NB4 (cell line): ENCODE measurements around the gene MTNR1A.

Experiments
- MYC ChIP-seq: IDR thresholded peaks from 2 replicates; pipeline ENCODE4 v1.6.1; 2011; ENCODE audit warnings: low read depth, low read length
- POLR2A ChIP-seq: IDR thresholded peaks from 2 replicates; pipeline ENCODE4 v1.6.1; 2011; ENCODE audit warnings: mild to moderate bottlenecking; ENCODE audit not compliant: insufficient read length; ENCODE audit errors: extremely low read depth
- TF ChIP-seq, protein P1 (sequence below): IDR thresholded peaks from one replicate; pipeline ENCODE4 v1.5.1; 2012; ENCODE audit warnings: low read depth, low read length
- TF ChIP-seq, protein P2 (sequence below): IDR thresholded peaks from 2 replicates; pipeline ENCODE4 v1.6.1; 2011; ENCODE audit warnings: low read depth, low read length

DNA sequence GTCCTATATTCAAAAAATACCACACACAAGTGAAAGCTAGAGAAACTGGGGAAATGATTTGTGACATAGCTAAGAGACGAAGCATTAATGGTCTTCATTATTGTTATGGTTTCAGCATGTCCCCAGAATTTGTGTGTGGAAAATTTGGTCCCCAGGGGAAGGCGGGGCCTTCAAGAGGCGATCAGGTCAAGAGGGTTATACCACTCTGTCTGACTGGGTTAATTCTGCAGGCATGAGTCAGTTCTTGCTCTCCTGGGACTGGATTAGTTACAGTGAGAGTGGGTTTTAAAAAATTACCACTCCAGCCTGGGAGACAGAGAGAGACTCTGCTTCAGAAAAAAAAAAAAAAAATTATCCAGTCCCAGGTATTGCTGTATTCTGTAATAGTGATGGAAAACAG, 2.1 kb upstream of the MTNR1A start:
- TF ChIP-seq, protein P1, sequence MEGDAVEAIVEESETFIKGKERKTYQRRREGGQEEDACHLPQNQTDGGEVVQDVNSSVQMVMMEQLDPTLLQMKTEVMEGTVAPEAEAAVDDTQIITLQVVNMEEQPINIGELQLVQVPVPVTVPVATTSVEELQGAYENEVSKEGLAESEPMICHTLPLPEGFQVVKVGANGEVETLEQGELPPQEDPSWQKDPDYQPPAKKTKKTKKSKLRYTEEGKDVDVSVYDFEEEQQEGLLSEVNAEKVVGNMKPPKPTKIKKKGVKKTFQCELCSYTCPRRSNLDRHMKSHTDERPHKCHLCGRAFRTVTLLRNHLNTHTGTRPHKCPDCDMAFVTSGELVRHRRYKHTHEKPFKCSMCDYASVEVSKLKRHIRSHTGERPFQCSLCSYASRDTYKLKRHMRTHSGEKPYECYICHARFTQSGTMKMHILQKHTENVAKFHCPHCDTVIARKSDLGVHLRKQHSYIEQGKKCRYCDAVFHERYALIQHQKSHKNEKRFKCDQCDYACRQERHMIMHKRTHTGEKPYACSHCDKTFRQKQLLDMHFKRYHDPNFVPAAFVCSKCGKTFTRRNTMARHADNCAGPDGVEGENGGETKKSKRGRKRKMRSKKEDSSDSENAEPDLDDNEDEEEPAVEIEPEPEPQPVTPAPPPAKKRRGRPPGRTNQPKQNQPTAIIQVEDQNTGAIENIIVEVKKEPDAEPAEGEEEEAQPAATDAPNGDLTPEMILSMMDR = no peak
- TF ChIP-seq, protein P2, sequence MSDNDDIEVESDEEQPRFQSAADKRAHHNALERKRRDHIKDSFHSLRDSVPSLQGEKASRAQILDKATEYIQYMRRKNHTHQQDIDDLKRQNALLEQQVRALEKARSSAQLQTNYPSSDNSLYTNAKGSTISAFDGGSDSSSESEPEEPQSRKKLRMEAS = no peak
- TF ChIP-seq POLR2A = no peak
- TF ChIP-seq MYC = no peak
